Chondrocyte (in vitro differentiated cells): ENCODE results near the gene NELFA. TPM values are rescaled to one million over a fixed set of nuclear protein-coding genes. Genes with fewer than 3 reads are reported as not detected.

Experiments used
- DNase-seq: peaks from one replicate; pipeline ENCODE4 v3.0.0; 2021; ENCODE audit warnings: mixed read lengths, low spot score
- H3K27ac Mint-ChIP-seq: one replicate; pipeline ENCODE4 v1.8.0; 2021; ENCODE audit warnings: mild to moderate bottlenecking, moderate library complexity, mixed read lengths; ENCODE audit not compliant: unreplicated experiment
- H3K27me3 Mint-ChIP-seq: 2 replicates; pipeline ENCODE4 v1.8.0; 2021; ENCODE audit warnings: low read depth, mixed read lengths
- H3K36me3 Mint-ChIP-seq: 2 replicates; pipeline ENCODE4 v1.8.0; 2021; ENCODE audit warnings: low read depth, mixed read lengths
- H3K4me1 Mint-ChIP-seq: 2 replicates; pipeline ENCODE4 v1.8.0; 2021; ENCODE audit warnings: low read depth, mild to moderate bottlenecking, mixed read lengths
- H3K4me3 Mint-ChIP-seq: one replicate; pipeline ENCODE4 v1.8.0; 2021; ENCODE audit warnings: mild to moderate bottlenecking, moderate library complexity, mixed read lengths; ENCODE audit not compliant: unreplicated experiment
- H3K9me3 Mint-ChIP-seq: 2 replicates; pipeline ENCODE4 v1.8.0; 2021; ENCODE audit warnings: low read depth, mixed read lengths
- total RNA-seq: library from RNA; stranded (reverse); gene quantifications from 3 replicates; pipeline ENCODE4 v1.2.1, GENCODE V29; 2021
- TF ChIP-seq, protein P1 (sequence below): fragments of 200-600 bp; sonication (generic); IDR thresholded peaks from 2 replicates; pipeline ENCODE4 v1.5.0; 2021; ENCODE audit warnings: antibody characterized with exemption, mild to moderate bottlenecking, moderate library complexity

NELFA gene
- total RNA-seq, 1 donor from 2014 or later = 23.5 TPM

DNA sequence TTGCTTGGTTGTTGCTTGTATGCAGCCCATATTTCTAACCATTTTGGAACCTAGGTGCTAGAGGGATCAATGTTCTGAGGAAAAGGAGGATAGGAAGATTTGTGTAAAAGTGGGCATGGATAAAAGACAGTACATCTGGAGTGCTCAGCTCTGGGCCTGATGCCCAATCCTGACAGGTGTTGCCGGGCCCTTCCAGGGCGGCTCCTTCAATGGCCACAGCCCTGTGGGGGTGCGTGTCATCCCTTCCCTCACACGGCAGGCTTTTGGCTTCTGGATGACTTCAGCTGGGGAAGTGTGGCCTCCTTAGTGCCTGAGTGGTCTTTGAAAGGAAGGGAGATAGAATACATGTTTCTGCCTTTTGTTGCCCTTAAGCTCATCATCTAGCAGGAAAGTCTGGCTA lies 47.2 kb downstream of the NELFA start:
- DNase-seq = no peak
- Mint-ChIP-seq H3K27me3 (no peaks in the 10 kb centered on the region), H3K36me3 (peaks cover 36% of the 10 kb centered on the region), H3K27ac (no peak overlapping the region), H3K4me1 (no peaks in the 10 kb centered on the region), H3K9me3 (no peaks in the 10 kb centered on the region), H3K4me3 (no peak overlapping the region)
- TF ChIP-seq, protein P1, sequence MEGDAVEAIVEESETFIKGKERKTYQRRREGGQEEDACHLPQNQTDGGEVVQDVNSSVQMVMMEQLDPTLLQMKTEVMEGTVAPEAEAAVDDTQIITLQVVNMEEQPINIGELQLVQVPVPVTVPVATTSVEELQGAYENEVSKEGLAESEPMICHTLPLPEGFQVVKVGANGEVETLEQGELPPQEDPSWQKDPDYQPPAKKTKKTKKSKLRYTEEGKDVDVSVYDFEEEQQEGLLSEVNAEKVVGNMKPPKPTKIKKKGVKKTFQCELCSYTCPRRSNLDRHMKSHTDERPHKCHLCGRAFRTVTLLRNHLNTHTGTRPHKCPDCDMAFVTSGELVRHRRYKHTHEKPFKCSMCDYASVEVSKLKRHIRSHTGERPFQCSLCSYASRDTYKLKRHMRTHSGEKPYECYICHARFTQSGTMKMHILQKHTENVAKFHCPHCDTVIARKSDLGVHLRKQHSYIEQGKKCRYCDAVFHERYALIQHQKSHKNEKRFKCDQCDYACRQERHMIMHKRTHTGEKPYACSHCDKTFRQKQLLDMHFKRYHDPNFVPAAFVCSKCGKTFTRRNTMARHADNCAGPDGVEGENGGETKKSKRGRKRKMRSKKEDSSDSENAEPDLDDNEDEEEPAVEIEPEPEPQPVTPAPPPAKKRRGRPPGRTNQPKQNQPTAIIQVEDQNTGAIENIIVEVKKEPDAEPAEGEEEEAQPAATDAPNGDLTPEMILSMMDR = no peak

DNA sequence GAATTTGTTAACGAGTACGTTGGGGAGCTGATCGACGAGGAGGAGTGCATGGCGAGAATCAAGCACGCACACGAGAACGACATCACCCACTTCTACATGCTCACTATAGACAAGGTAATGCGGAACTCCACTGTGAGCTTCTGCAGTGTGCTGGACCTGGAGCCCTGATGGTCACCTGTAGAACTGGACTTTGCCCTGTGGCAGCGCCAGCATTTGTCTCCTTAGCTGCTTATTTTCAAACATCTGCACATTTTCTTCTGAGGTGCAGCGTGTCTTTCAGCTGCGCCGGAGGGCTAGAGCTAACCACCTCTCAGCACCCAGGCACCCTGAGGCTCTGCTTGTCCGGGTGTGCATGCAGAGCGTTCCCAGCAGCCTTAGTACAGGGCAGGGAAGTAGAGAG lies 47.7 kb downstream of the NELFA start:
- TF ChIP-seq, protein P1 = no peak
- DNase-seq = no peak
- Mint-ChIP-seq H3K27me3 (no peaks in the 10 kb centered on the region), H3K27ac (no peak overlapping the region), H3K4me1 (no peaks in the 10 kb centered on the region), H3K9me3 (no peaks in the 10 kb centered on the region), H3K36me3 (peaks cover 36% of the 10 kb centered on the region), H3K4me3 (no peak overlapping the region)

DNA sequence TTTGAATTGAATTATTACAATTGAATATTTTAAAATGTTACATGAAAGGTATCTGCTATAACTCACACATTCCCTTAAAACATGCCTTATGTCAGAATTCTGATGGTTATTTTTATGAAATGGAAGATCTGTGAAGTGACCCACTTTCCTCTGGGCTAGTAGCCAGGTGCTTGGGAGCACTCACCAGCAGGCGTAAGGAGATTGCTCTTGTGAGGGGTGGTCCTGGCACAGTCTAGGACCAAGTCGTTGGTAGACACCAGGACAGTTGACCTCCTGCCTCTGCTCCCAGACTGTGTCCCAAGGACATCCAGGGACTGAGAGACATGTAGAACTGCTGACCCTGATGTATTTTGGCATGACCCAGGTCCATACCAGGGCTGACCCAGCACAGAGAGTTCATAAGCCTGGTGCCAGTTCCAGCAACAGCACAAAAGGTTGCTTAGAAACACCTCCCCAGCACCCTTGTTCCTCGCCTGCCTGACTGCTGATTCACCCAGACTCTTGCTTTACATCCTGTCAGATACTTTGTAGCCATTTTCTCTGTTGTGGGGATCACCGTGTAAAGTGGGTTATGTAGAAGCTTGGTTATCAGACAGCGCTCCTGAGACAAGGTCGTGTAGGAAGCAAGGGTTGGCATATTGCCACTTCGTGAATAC lies 48.5 kb downstream of the NELFA start:
- TF ChIP-seq, protein P1 = no peak
- no peak for DNase-seq
- Mint-ChIP-seq H3K4me1 (no peaks in the 10 kb centered on the region), H3K27me3 (no peaks in the 10 kb centered on the region), H3K27ac (no peak overlapping the region), H3K4me3 (no peak overlapping the region), H3K9me3 (no peaks in the 10 kb centered on the region), H3K36me3 (peaks cover 33% of the 10 kb centered on the region)

DNA sequence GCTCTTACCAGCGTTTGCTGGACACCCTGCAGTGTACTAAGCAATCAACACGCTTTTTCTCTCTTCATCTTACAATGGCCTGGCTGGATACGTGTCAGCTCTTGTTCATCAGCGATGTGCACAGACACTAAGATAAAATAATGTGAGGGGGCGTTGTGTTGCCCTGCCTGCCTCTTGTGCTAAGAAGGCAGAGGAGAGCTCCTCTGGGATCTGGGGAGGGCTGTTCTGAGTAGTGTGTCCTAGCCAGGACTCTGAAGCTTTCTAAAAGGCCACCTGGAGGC lies 49.7 kb downstream of the NELFA start:
- Mint-ChIP-seq H3K27ac (no peak overlapping the region), H3K36me3 (peaks cover 33% of the 10 kb centered on the region), H3K27me3 (no peaks in the 10 kb centered on the region), H3K4me3 (no peak overlapping the region), H3K9me3 (no peaks in the 10 kb centered on the region), H3K4me1 (no peaks in the 10 kb centered on the region)
- DNase-seq = no peak
- TF ChIP-seq, protein P1 = no peak

DNA sequence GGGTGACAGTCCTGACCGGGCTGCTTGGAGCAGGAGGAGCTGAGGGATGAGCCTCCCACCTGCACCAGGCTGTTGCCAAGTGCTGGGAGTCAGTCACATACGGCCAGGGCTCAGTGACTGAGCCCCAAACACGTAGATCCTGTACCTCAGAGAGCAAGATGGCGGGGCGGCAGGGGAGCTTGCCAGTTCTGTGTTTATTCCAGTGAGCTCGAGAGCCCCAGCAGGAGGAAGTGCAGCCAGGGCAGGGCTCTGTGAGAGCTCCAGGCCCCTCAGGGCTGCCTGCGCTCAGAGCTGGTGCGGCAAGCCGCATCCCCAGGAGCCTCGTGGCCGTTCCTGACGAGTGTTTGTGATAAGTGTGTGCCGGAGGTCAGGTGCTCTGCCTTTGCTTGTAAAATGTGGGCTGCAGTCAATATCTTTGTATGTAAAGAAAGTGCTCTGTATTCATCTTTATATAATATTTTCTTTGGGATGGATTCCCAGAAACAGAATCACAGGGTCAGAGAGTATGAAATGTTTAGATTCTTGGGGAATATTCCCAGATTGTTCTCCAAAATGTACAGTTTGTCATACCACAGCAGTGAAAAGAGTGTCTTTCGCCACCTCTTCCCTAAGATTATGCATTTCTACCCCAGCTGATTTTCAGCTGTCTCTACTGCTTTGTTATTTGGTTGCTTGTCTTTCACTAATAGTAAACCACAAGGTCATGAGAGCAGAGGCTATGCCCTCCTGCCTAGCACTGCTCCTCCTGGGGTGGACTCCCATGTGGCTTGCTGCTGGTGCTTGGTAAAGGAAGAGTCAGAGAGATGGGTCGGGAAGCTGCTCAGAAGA lies 50.3 kb downstream of the NELFA start:
- H3K9me3 Mint-ChIP-seq = no peaks in the 10 kb centered on the region
- TF ChIP-seq, protein P1 = no peak
- H3K27me3 Mint-ChIP-seq = no peaks in the 10 kb centered on the region
- H3K36me3 Mint-ChIP-seq = peaks cover 30% of the 10 kb centered on the region
- H3K27ac Mint-ChIP-seq = no peak overlapping the region
- no peak for DNase-seq
- H3K4me1 Mint-ChIP-seq = no peaks in the 10 kb centered on the region
- no peak overlapping the region for H3K4me3 Mint-ChIP-seq
